Aorta (tissue), 5 donors: ENCODE data around the gene PSMG1. TPM values are rescaled to one million over a fixed set of nuclear protein-coding genes. Genes with fewer than 3 reads are reported as not detected.

Experiments
- ATAC-seq: fragments of 200-7000 bp; cut with Tn5 transposase; one replicate; pipeline ENCODE4 v1.9.1; 2022; ENCODE audit warnings: moderate library complexity; ENCODE audit not compliant: low FRiP score
- DNase-seq, 2 donors: peaks; one replicate each; pipeline ENCODE4 v3.0.0-alpha.2; 2020
- H3K27ac ChIP-seq, 2 donors: one replicate each; pipeline ENCODE4 v1.5.1; 2013; ENCODE audit warnings: low read length in 2 of 2, mild to moderate bottlenecking in 2 of 2, moderate library complexity in 2 of 2, control low read depth in 1 of 2, inconsistent platforms in 1 of 2, low read depth in 1 of 2
- H3K27me3 ChIP-seq, 2 donors: one replicate each; pipeline ENCODE4 v1.6.1; 2013; ENCODE audit warnings: control low read depth in 1 of 2, low read length in 1 of 2, mild to moderate bottlenecking in 1 of 2, moderate library complexity in 1 of 2; ENCODE audit not compliant: insufficient read depth in 2 of 2, control insufficient read depth in 1 of 2
- H3K36me3 ChIP-seq, 2 donors: one replicate each; pipeline ENCODE4 v1.6.1; 2013; ENCODE audit warnings: control low read depth in 1 of 2, low read length in 1 of 2, mild to moderate bottlenecking in 1 of 2; ENCODE audit not compliant: insufficient read depth in 2 of 2, control insufficient read depth in 1 of 2
- H3K4me1 ChIP-seq, 2 donors: one replicate each; pipeline ENCODE4 v1.6.1; 2013; ENCODE audit warnings: low read length in 2 of 2, control low read depth in 1 of 2, mild to moderate bottlenecking in 1 of 2, moderate library complexity in 1 of 2; ENCODE audit not compliant: insufficient read depth in 2 of 2, control insufficient read depth in 1 of 2
- H3K4me3 ChIP-seq, 2 donors: one replicate each; pipeline ENCODE4 v1.5.1; 2013; ENCODE audit warnings: low read length in 2 of 2, control low read depth in 1 of 2, mild to moderate bottlenecking in 1 of 2
- H3K9me3 ChIP-seq: one replicate; pipeline ENCODE4 v1.6.1; 2013; ENCODE audit warnings: mild to moderate bottlenecking, low read length; ENCODE audit not compliant: control insufficient read depth
- WGBS, 2 donors: extraction: QIAGEN DNeasy Blood & Tissue Kit; methylation state at CpG; one replicate each; pipeline ENCODE4 v1.1.7; 2013; 5-methylcytosine and 5-hydroxymethylcytosine counted together
- intact Hi-C, 2 donors: fragments of 100-400 bp; cut with DNase I; formaldehyde crosslinking; loops; one replicate each; pipeline versions ENCODE4 v1.14.2 to v1.15.0; 2022
- polyA plus RNA-seq, 2 donors: library from polyadenylated mRNA; stranded (reverse); fragments of 200-250 nt; gene quantifications; one replicate each; pipeline ENCODE4 v1.2.3, GENCODE V29; 2013
- total RNA-seq, 2 donors: library from RNA; stranded (reverse); fragmentation: NEBNext Ultra II Directional; extraction: Animal tissue kit (Norgen Biotek cat#: 25700); gene quantifications; one replicate each; pipeline ENCODE4 v1.2.1, GENCODE V29; 2021
- donor health status: healthy with polysubstance abuse.
- donor health status: Bipolar disorder and iron deficiency.
- donor health status: DM: no; HTN: no; CAD: no.
- donor health status: DM: no; HTN: no; CAD: no.
- donor health status: DM: yes; HTN: yes; CAD: no.

PSMG1 gene
- total and polyA plus RNA-seq, 4 donors = 23.0 to 65.6 (median 32.2) TPM

DNA sequence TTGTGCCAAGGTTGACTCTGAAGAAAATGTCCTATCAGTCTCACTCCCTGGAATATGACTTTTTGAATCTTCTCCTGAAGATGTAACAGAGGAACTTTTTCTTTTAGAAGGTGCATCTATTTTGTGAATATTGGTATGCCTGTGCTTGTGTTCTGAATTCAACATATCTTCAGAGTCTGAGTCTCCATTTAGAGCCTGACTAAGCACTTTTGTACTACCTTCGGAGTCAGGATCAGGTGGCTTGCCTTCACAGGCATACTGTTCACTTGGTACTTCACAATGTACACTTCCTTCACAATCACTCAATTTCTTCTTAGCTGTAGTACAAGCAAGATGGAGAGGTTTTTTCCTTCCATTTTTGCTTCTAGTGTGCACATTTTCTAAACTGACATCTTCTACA, 13.6 kb upstream of the PSMG1 start:
- H3K36me3 ChIP-seq = peaks cover 0 to 3% of the 10 kb centered on the region in 2 donors
- no peaks in the 10 kb centered on the region for H3K27me3 ChIP-seq
- intact Hi-C loops = no loop called here
- no peaks in the 10 kb centered on the region for H3K4me1 ChIP-seq
- WGBS, 2 donors = 84 to 91% methylated on average over 1 of the region's 1 CpG
- no peaks in the 10 kb centered on the region for H3K9me3 ChIP-seq
- no peak overlapping the region for H3K27ac ChIP-seq
- ATAC-seq (no peak), DNase-seq (no peak)
- H3K4me3 ChIP-seq = no peak overlapping the region

- Histone ChIP-seq H3K9me3 (no peaks in the 10 kb centered on the region), H3K27ac (no peak overlapping the region), H3K4me3 (no peak overlapping the region), H3K27me3 (no peaks in the 10 kb centered on the region), H3K36me3 (peaks cover 0 to 3% of the 10 kb centered on the region in 2 donors), H3K4me1 (no peaks in the 10 kb centered on the region)
- WGBS, 2 donors = 87 to 90% methylated on average over 7 of the region's 7 CpGs
- intact Hi-C loops = no loop called here
- DNase-seq (no peak), ATAC-seq (no peak)
Observed at GRCh38 chr21:39196310-39196709, 13.1 kb upstream of the PSMG1 start.

DNA sequence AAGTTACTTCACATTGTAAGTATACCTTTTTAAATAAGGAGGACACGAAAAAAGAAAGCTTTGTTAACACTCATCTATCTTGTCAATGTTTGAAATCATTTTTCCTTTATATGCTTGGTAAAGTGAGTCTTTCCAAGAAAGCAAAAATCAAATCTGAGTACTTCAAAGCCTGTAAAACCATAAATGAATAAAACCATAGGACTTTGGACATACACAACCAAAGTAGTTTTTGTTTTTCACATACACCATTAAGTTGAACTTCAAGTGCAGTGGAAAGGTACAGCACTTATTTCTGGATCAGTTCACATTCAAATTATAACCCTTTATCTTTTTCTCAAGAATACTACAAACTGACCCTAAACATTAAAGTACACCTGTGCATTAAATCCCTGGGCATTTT, 10.1 kb upstream of the PSMG1 start:
- no peaks in the 10 kb centered on the region for H3K4me1 ChIP-seq
- intact Hi-C loops = no loop called here
- 96 to 97% methylated on average over 1 of the region's 1 CpG for WGBS, 2 donors
- H3K36me3 ChIP-seq = peaks cover 0 to 3% of the 10 kb centered on the region in 2 donors
- no peak overlapping the region for H3K27ac ChIP-seq
- ATAC-seq (no peak), DNase-seq (no peak)
- H3K27me3 ChIP-seq = no peaks in the 10 kb centered on the region
- no peaks in the 10 kb centered on the region for H3K9me3 ChIP-seq
- H3K4me3 ChIP-seq = no peak overlapping the region

DNA sequence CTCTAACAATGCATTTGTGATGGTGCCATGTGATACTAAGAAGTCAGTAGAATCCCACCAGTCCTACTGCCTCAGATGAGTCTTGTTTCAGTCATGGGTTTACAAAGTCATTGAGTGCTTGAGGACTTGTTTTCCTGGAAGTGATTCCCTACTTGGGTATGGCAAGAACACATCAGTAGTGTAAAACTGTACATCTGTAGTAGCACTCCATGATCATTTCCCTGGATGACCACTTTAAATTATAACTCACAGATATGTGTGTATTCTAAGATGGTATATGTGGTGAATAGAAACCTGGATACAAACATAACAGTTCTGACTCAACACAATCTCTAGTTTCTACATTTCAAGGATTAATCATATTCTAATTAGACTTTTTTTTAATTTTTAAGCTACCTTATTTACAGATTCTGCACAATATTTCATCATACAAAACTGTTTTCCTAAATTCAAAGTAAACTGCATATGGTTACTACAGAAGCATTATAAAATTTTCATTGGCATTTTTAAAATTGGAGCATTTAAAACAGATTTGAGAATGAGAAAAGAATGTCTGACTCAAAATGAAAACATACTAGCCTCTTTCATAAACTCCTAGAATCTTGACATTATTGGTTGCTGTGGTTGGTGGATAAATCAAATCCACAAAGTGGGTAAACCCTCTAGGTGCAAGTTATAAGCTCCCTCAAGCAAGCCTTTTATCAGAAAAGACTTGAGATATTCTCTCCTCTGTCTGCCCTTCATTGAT, 6.8 kb upstream of the PSMG1 start:
- ATAC-seq = no peak
- intact Hi-C loops = no loop called here
- H3K9me3 ChIP-seq = no peaks in the 10 kb centered on the region

DNA sequence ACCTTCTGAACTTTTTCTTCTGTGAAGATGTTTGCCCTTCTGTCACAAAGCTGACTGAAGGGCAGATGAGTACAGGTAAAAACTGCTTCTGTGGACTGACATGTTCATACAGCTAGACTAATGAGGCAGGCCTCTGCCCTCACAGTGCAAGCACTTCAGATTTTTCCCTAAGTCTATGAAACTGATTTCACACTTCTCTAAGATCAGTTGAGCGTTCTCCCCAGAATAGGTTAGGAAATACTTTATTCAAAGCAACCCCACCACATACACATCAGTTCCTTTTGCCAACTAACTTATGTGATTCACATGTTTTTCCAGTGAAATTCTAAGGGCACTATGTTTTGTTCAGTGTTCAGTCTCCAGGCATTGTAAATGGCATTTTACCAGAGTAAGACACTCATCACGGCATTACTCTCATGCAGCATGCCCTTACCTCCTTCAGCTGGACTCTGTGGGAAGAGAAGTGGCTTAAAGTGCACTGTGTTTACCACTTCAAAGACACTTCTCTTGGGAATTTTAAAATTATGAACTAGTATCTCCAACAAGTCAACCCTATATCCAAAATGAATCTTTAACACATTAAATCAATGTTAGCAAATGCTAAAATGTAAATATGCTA, 5.4 kb upstream of the PSMG1 start:
- WGBS, 2 donors = 90 to 92% methylated on average over 2 of the region's 2 CpGs
- no peak overlapping the region for H3K27ac ChIP-seq
- no peaks in the 10 kb centered on the region for H3K27me3 ChIP-seq
- intact Hi-C loops = no loop called here
- no peaks in the 10 kb centered on the region for H3K4me1 ChIP-seq
- no peaks in the 10 kb centered on the region for H3K36me3 ChIP-seq
- H3K9me3 ChIP-seq = no peaks in the 10 kb centered on the region
- no peak overlapping the region for H3K4me3 ChIP-seq
- DNase-seq = no peak
- ATAC-seq = no peak

More for the DNA sequence above, 6.8 kb upstream of the PSMG1 start:
- Histone ChIP-seq H3K27me3 (no peaks in the 10 kb centered on the region), H3K4me1 (no peaks in the 10 kb centered on the region), H3K36me3 (no peaks in the 10 kb centered on the region), H3K4me3 (no peak overlapping the region), H3K27ac (no peak overlapping the region)
- DNase-seq = no peak

GRCh38 chr21:39187141-39187540, 3.9 kb upstream of the PSMG1 start:
- H3K27me3 ChIP-seq = no peaks in the 10 kb centered on the region
- H3K36me3 ChIP-seq = no peaks in the 10 kb centered on the region
- H3K27ac ChIP-seq = no peak overlapping the region
- H3K4me1 ChIP-seq = peaks cover under 1 to 1% of the 10 kb centered on the region in 2 donors
- DNase-seq (no peak), ATAC-seq (no peak)
- intact Hi-C loops = no loop called here
- H3K9me3 ChIP-seq = no peaks in the 10 kb centered on the region
- WGBS, 2 donors = 81 to 84% methylated on average over 5 of the region's 5 CpGs
- no peak overlapping the region for H3K4me3 ChIP-seq

- intact Hi-C loops = no loop called here
Observed at GRCh38 chr21:39186676-39187075, 3.4 kb upstream of the PSMG1 start.

DNA sequence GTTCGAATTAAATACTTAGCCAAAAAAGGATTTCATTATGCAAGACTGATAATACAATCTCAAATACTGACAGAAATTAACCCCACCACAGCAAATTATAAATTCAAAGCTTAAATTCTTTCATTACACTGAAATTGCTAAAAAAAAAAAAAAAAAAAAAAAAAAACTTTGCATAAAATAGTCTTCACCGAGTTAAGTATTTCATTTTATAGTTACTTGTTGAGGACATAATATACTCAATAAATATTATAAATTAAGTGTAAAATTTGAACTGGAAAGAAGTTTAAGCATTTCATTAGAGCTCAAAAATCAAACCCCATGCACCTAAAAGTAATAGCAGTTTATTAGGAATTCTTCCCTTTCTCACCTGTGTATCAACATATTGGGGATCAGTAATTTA, 1.9 kb upstream of the PSMG1 start:
- no peak for DNase-seq
- Histone ChIP-seq H3K4me3 (no peak overlapping the region), H3K9me3 (no peaks in the 10 kb centered on the region), H3K27me3 (no peaks in the 10 kb centered on the region), H3K36me3 (no peaks in the 10 kb centered on the region), H3K4me1 (peaks cover 2 to 6% of the 10 kb centered on the region in 2 donors), H3K27ac (no peak overlapping the region)
- WGBS, 2 donors = 68 to 75% methylated on average over 2 of the region's 2 CpGs
- intact Hi-C loops = no loop called here
- no peak for ATAC-seq

More at GRCh38 chr21:39186676-39187075, 3.4 kb upstream of the PSMG1 start:
- DNase-seq = no peak
- no peaks in the 10 kb centered on the region for H3K9me3 ChIP-seq
- no peak for ATAC-seq
- no peaks in the 10 kb centered on the region for H3K36me3 ChIP-seq
- no peaks in the 10 kb centered on the region for H3K27me3 ChIP-seq
- peaks cover 2 to 4% of the 10 kb centered on the region in 2 donors for H3K4me1 ChIP-seq
- H3K4me3 ChIP-seq = no peak overlapping the region
- no peak overlapping the region for H3K27ac ChIP-seq
